WTC11 (cell line): ENCODE data around the gene TOB1. TPM values are rescaled to one million over a fixed set of nuclear protein-coding genes. Genes with fewer than 3 reads are reported as not detected.
A peak's percentile ranks its signal among the peaks of the same experiment; 100 is the strongest.

Experiments used
- ATAC-seq: fragments of 200-7000 bp; cut with Tn5 transposase; 2 replicates; pipeline ENCODE4 v1.10.0; 2021; ENCODE audit warnings: mild to moderate bottlenecking, moderate library complexity
- CTCF ChIA-PET: fragments of 300-600 bp; sonication (Branson Sonifier 250); formaldehyde crosslinking; loops from one replicate; lab custom pipeline; 2021; ENCODE audit warnings: antibody characterized with exemption; lab: Charles Lee
- POLR2A ChIA-PET: fragments of 350-600 bp; sonication (Branson Sonifier 250); formaldehyde crosslinking; loops from one replicate; lab custom pipeline; 2021; ENCODE audit warnings: antibody characterized with exemption; lab: Charles Lee
- DNase-seq: peaks from one replicate; pipeline ENCODE4 v3.0.0; 2021; ENCODE audit warnings: low spot score
- H3K27ac Mint-ChIP-seq: 2 replicates; pipeline ENCODE4 v1.8.0; 2021; ENCODE audit warnings: mixed read lengths
- H3K27me3 Mint-ChIP-seq: 2 replicates; pipeline ENCODE4 v1.8.0; 2021; ENCODE audit warnings: low read depth, mild to moderate bottlenecking, moderate library complexity, mixed read lengths
- H3K36me3 Mint-ChIP-seq: 2 replicates; pipeline ENCODE4 v1.8.0; 2021; ENCODE audit warnings: mixed read lengths
- H3K4me1 Mint-ChIP-seq: 2 replicates; pipeline ENCODE4 v1.8.0; 2022; ENCODE audit warnings: mixed read lengths
- H3K4me3 Mint-ChIP-seq: 2 replicates; pipeline ENCODE4 v1.8.0; 2021; ENCODE audit warnings: mild to moderate bottlenecking, moderate library complexity, mixed read lengths
- H3K9me3 Mint-ChIP-seq: 2 replicates; pipeline ENCODE4 v1.8.0; 2021; ENCODE audit warnings: mixed read lengths
- ATF1 ChIP-seq: sonication (generic); formaldehyde crosslinking; IDR thresholded peaks from 2 replicates; pipeline ENCODE4 v1.8.1; 2023; ENCODE audit warnings: mild to moderate bottlenecking, moderate library complexity, missing genetic modification reagents
- CREB1 ChIP-seq: sonication (generic); formaldehyde crosslinking; IDR thresholded peaks from 2 replicates; pipeline ENCODE4 v1.8.0; 2023; ENCODE audit warnings: mild to moderate bottlenecking, missing genetic modification reagents
- CTCF ChIP-seq: fragments of 200-600 bp; IDR thresholded peaks from 2 replicates; pipeline ENCODE4 v1.8.0; 2022; ENCODE audit warnings: antibody characterized with exemption
- FOXP1 ChIP-seq: sonication (generic); formaldehyde crosslinking; IDR thresholded peaks from 2 replicates; pipeline ENCODE4 v1.8.0; 2022; ENCODE audit warnings: missing genetic modification reagents, mild to moderate bottlenecking, moderate library complexity, borderline replicate concordance
- HMGXB4 ChIP-seq: sonication (generic); formaldehyde crosslinking; IDR thresholded peaks from 2 replicates; pipeline ENCODE4 v1.8.1; 2023; ENCODE audit warnings: mild to moderate bottlenecking, moderate library complexity, missing genetic modification reagents
- JUN ChIP-seq: sonication (generic); formaldehyde crosslinking; IDR thresholded peaks from 2 replicates; pipeline ENCODE4 v1.8.0; 2023; ENCODE audit warnings: mild to moderate bottlenecking, missing genetic modification reagents
- KAT7 ChIP-seq: sonication (generic); formaldehyde crosslinking; IDR thresholded peaks from 2 replicates; pipeline ENCODE4 v1.8.1; 2023; ENCODE audit warnings: missing genetic modification reagents, mild to moderate bottlenecking, borderline replicate concordance
- MYBL2 ChIP-seq: sonication (generic); formaldehyde crosslinking; IDR thresholded peaks from 2 replicates; pipeline ENCODE4 v1.8.1; 2023; ENCODE audit warnings: mild to moderate bottlenecking, moderate library complexity, missing genetic modification reagents
- NR1H2 ChIP-seq: sonication (generic); formaldehyde crosslinking; IDR thresholded peaks from 2 replicates; pipeline ENCODE4 v1.9.0; 2021; ENCODE audit warnings: mild to moderate bottlenecking, moderate library complexity, missing genetic modification reagents
- NR2C2 ChIP-seq: sonication (generic); formaldehyde crosslinking; IDR thresholded peaks from 2 replicates; pipeline ENCODE4 v1.8.0; 2022; ENCODE audit warnings: mild to moderate bottlenecking, missing genetic modification reagents
- OVOL2 ChIP-seq: fragments of 250-450 bp; sonication (Bioruptor Pico); IDR thresholded peaks from 2 replicates; pipeline ENCODE4 v1.9.0; 2021; ENCODE audit warnings: mild to moderate bottlenecking, borderline replicate concordance
- STAT6 ChIP-seq: sonication (generic); formaldehyde crosslinking; conservative IDR thresholded peaks from 2 replicates; pipeline ENCODE4 v1.8.1; 2023; ENCODE audit warnings: mild to moderate bottlenecking, low read depth, missing genetic modification reagents, moderate library complexity
- TCF7 ChIP-seq: sonication (generic); formaldehyde crosslinking; IDR thresholded peaks from 2 replicates; pipeline ENCODE4 v1.8.0; 2022; ENCODE audit warnings: mild to moderate bottlenecking, low read depth, missing genetic modification reagents, moderate library complexity
- ZNF121 ChIP-seq: sonication (generic); formaldehyde crosslinking; IDR thresholded peaks from 2 replicates; pipeline ENCODE4 v1.8.0; 2023; ENCODE audit warnings: missing genetic modification reagents
- ZNF263 ChIP-seq: sonication (generic); formaldehyde crosslinking; IDR thresholded peaks from 2 replicates; pipeline ENCODE4 v1.8.1; 2022; ENCODE audit warnings: low read depth, mild to moderate bottlenecking, moderate library complexity, missing genetic modification reagents
- ZNF317 ChIP-seq: sonication (generic); formaldehyde crosslinking; IDR thresholded peaks from 2 replicates; pipeline ENCODE4 v1.8.1; 2023; ENCODE audit warnings: low read depth, mild to moderate bottlenecking, moderate library complexity, missing genetic modification reagents, borderline replicate concordance
- ZNF396 ChIP-seq: fragments of 250-450 bp; sonication (Bioruptor Pico); IDR thresholded peaks from 2 replicates; pipeline ENCODE4 v1.8.0; 2021; ENCODE audit warnings: mild to moderate bottlenecking, moderate library complexity, borderline replicate concordance
- total RNA-seq: library from RNA; stranded (reverse); gene quantifications from 3 replicates; pipeline ENCODE4 v1.2.3, GENCODE V29; 2021
- TF ChIP-seq, protein P1 (sequence below): sonication (generic); formaldehyde crosslinking; IDR thresholded peaks from 2 replicates; pipeline ENCODE4 v1.8.1; 2022; ENCODE audit warnings: mild to moderate bottlenecking, moderate library complexity, missing genetic modification reagents
- TF ChIP-seq, protein P2 (sequence below): sonication (generic); formaldehyde crosslinking; IDR thresholded peaks from 2 replicates; pipeline ENCODE4 v1.8.0; 2023; ENCODE audit warnings: missing genetic modification reagents, mild to moderate bottlenecking, borderline replicate concordance

TOB1 gene
- total RNA-seq, 1 experiment from 2014 or later, result 36.0 TPM

- no peaks in the 10 kb centered on the region for H3K36me3 Mint-ChIP-seq
- no peaks in the 10 kb centered on the region for H3K27me3 Mint-ChIP-seq
- H3K27ac Mint-ChIP-seq, result no peak overlapping the region
- no peak overlapping the region for H3K4me3 Mint-ChIP-seq
- H3K4me1 Mint-ChIP-seq, result peaks cover 10% of the 10 kb centered on the region
- DNase-seq, result no peak
- CTCF ChIA-PET, result interaction anchor here (0.5 to 4.1 kb wide), 8 partner anchors 9 to 35 kb away, joined by 3 to 29 read pairs (median 4); partner anchors contain the start of gene WFIKKN2
- peaks cover 4% of the 10 kb centered on the region; the same call in 1 of the 2 replicates for H3K9me3 Mint-ChIP-seq
- TF ChIP-seq JUN (no peak), NR1H2 (no peak), ZNF317 (CRISPR knock-in tag) (no peak), KAT7 (no peak), STAT6 (CRISPR knock-in tag) (no peak), MYBL2 (CRISPR knock-in tag) (no peak), OVOL2 (CRISPR knock-in tag) (no peak)
- TF ChIP-seq, protein P1, sequence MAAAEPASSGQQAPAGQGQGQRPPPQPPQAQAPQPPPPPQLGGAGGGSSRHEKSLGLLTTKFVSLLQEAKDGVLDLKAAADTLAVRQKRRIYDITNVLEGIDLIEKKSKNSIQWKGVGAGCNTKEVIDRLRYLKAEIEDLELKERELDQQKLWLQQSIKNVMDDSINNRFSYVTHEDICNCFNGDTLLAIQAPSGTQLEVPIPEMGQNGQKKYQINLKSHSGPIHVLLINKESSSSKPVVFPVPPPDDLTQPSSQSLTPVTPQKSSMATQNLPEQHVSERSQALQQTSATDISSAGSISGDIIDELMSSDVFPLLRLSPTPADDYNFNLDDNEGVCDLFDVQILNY (CRISPR knock-in tag), result no peak
- TF ChIP-seq, protein P2, sequence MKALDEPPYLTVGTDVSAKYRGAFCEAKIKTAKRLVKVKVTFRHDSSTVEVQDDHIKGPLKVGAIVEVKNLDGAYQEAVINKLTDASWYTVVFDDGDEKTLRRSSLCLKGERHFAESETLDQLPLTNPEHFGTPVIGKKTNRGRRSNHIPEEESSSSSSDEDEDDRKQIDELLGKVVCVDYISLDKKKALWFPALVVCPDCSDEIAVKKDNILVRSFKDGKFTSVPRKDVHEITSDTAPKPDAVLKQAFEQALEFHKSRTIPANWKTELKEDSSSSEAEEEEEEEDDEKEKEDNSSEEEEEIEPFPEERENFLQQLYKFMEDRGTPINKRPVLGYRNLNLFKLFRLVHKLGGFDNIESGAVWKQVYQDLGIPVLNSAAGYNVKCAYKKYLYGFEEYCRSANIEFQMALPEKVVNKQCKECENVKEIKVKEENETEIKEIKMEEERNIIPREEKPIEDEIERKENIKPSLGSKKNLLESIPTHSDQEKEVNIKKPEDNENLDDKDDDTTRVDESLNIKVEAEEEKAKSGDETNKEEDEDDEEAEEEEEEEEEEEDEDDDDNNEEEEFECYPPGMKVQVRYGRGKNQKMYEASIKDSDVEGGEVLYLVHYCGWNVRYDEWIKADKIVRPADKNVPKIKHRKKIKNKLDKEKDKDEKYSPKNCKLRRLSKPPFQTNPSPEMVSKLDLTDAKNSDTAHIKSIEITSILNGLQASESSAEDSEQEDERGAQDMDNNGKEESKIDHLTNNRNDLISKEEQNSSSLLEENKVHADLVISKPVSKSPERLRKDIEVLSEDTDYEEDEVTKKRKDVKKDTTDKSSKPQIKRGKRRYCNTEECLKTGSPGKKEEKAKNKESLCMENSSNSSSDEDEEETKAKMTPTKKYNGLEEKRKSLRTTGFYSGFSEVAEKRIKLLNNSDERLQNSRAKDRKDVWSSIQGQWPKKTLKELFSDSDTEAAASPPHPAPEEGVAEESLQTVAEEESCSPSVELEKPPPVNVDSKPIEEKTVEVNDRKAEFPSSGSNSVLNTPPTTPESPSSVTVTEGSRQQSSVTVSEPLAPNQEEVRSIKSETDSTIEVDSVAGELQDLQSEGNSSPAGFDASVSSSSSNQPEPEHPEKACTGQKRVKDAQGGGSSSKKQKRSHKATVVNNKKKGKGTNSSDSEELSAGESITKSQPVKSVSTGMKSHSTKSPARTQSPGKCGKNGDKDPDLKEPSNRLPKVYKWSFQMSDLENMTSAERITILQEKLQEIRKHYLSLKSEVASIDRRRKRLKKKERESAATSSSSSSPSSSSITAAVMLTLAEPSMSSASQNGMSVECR, result no peak
- POLR2A ChIA-PET, result no interaction called here
- ATAC-seq, result peak; percentile 32; the same call in 1 of the 2 replicates
Measured at GRCh38 chr17:50817838-50818237, 48.3 kb downstream of the TOB1 start.

DNA sequence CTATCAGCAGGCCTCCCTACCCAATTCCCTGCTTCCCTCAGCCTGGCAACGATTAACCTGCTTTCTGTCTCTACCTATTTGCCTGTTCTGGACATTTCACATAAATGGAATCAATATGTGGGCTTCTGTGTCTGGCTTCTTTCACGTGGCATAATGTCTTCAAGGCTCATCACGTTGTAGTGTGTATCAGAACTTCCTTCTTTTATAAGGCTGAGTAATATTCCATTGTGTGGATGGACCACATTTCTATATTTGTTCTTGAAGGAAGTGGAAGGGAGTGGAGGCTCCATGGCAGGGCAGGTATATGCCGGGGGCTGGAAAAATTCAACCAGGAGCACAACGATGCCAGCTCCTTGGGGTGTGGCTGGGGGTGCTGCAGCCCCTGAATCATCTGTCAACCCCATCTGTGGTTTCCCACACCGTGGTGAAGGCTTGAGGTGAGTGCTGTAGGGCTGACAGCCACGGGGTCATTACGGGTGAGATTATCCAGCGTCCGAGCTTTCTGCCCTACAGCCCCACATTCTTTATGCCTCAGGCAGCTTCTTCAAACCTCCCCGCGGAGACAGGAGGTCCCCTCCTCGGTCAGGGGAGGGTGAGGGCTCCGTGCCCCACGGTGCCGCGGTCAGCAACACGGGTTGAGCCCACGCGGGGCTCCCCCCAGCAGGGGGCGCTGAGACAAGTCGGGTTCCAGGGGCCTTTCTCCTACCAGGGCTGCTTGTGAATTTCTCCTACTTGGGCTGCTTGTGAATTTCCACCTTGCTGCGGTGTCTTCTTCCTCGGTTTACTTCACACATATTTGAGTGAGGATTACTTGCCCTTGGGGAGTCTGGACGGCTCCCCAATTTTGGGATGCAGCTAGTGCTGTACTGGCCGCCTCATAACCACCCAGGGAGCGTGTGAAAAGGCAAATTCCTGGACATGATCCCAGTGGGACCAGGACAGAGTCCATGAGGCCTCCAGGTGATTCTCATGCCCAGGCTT, 49.1 kb downstream of the TOB1 start:
- no peak overlapping the region for H3K4me3 Mint-ChIP-seq
- DNase-seq, result peak; percentile 55
- no peaks in the 10 kb centered on the region for H3K9me3 Mint-ChIP-seq
- no peaks in the 10 kb centered on the region for H3K27me3 Mint-ChIP-seq
- no peak overlapping the region for H3K27ac Mint-ChIP-seq
- H3K36me3 Mint-ChIP-seq, result no peaks in the 10 kb centered on the region
- peak; percentile 79 for ATAC-seq
- POLR2A ChIA-PET, result no interaction called here
- CTCF ChIA-PET, result interaction anchor here (0.6 to 4.1 kb wide), 10 partner anchors 10 to 84 kb away, joined by 3 to 29 read pairs (median 5); partner anchors contain the start of gene WFIKKN2
- H3K4me1 Mint-ChIP-seq, result peaks cover 10% of the 10 kb centered on the region
- no peak for TF ChIP-seq FOXP1 (CRISPR knock-in tag)
- TF ChIP-seq STAT6 (CRISPR knock-in tag), result no peak
- no peak for TF ChIP-seq ZNF396 (CRISPR knock-in tag)
- peak; percentile 69 for TF ChIP-seq CTCF
- no peak for TF ChIP-seq ZNF121
- TF ChIP-seq TCF7, result no peak
- TF ChIP-seq NR2C2 (CRISPR knock-in tag), result no peak
- no peak for TF ChIP-seq CREB1 (CRISPR knock-in tag)
- TF ChIP-seq ATF1 (CRISPR knock-in tag), result no peak
- no peak for TF ChIP-seq ZNF263 (CRISPR knock-in tag)
- 0 out of 2 replicates have a peak, but pooled peaks have one; percentile 46 for TF ChIP-seq HMGXB4 (CRISPR knock-in tag)
